ENCODE data around the gene NOC2L. TPM values are rescaled to one million over a fixed set of nuclear protein-coding genes. Genes with fewer than 3 reads are reported as not detected.
A peak's percentile ranks its signal among the peaks of the same experiment; 100 is the strongest.

The NOC2L gene
- total and polyA plus RNA-seq, 9 of the 15 experiments (the other 6 are each of a cell fraction or from before 2014, with no cell fraction given), result 4.0 to 410 (median 200) TPM

- 0 out of 2 replicates have a peak, but pooled peaks have one; percentile 60 for TF ChIP-seq CREB3 (tag; conservative IDR thresholded peaks at IDR 0.05; ENCODE audit: low read depth)
- peak; percentile 75 for TF ChIP-seq KLF6 (CRISPR knock-in tag; IDR thresholded peaks at IDR 0.05; ENCODE audit: borderline replicate concordance)
- no peak for TF ChIP-seq RUNX1 (IDR thresholded peaks at IDR 0.05; ENCODE audit: low read depth)
- peak; percentile 81 for TF ChIP-seq ARID1B (IDR thresholded peaks at IDR 0.05)
- peak; percentile 73 for TF ChIP-seq SMARCE1 (IDR thresholded peaks at IDR 0.05)
- TF ChIP-seq ZNF395 (CRISPR knock-in tag; IDR thresholded peaks at IDR 0.05), result peak; percentile 74; the same call in 1 of the 2 replicates
- TF ChIP-seq BRF1 (IDR thresholded peaks at IDR 0.05; ENCODE audit: borderline replicate concordance, extremely low read depth, insufficient read length), result no peak
- no peak for TF ChIP-seq ZNF699 (CRISPR knock-in tag; IDR thresholded peaks at IDR 0.05; ENCODE audit: insufficient replicate concordance)
- peak; percentile 55; the same call in 1 of the 2 replicates for TF ChIP-seq EP300 (IDR thresholded peaks at IDR 0.05; ENCODE audit: low read length)
- peak in 1 of 2 experiments; percentile 83; a peak in 2 of 4 replicates for TF ChIP-seq HDAC1 (IDR thresholded peaks at IDR 0.05)
- no peak for TF ChIP-seq GTF2B (IDR thresholded peaks at IDR 0.05; ENCODE audit: extremely low read depth, insufficient read length)
- no peak for TF ChIP-seq ZNF551 (CRISPR knock-in tag; IDR thresholded peaks at IDR 0.05)
- TF ChIP-seq ZNF311 (CRISPR knock-in tag; IDR thresholded peaks at IDR 0.05), result peak; percentile 73; the same call in 1 of the 2 replicates
- TF ChIP-seq MECOM (CRISPR knock-in tag; IDR thresholded peaks at IDR 0.05), result peak; percentile 73; the same call in 1 of the 2 replicates
- peak; percentile 73 for TF ChIP-seq BHLHE40 (IDR thresholded peaks at IDR 0.05; ENCODE audit: low read length)
- no peak for TF ChIP-seq FOXP1 (CRISPR knock-in tag; IDR thresholded peaks at IDR 0.05)
- TF ChIP-seq SIN3B (IDR thresholded peaks at IDR 0.05; ENCODE audit: low read depth), result no peak
- TF ChIP-seq PHB (CRISPR knock-in tag; IDR thresholded peaks at IDR 0.05), result 0 out of 2 replicates have a peak, but pooled peaks have one; percentile 24
These were observed 46.0 kb upstream of the NOC2L start (continued) for GRCh38 chr1:1004780-1005697.
